Measurements from ENCODE around the gene RACK1.
"Not testable (repeated sequence)": the region's sequence is repeated elsewhere in the genome, so short reads cannot be mapped to it uniquely, and the experiment has no call there.

The RACK1 gene

DNA sequence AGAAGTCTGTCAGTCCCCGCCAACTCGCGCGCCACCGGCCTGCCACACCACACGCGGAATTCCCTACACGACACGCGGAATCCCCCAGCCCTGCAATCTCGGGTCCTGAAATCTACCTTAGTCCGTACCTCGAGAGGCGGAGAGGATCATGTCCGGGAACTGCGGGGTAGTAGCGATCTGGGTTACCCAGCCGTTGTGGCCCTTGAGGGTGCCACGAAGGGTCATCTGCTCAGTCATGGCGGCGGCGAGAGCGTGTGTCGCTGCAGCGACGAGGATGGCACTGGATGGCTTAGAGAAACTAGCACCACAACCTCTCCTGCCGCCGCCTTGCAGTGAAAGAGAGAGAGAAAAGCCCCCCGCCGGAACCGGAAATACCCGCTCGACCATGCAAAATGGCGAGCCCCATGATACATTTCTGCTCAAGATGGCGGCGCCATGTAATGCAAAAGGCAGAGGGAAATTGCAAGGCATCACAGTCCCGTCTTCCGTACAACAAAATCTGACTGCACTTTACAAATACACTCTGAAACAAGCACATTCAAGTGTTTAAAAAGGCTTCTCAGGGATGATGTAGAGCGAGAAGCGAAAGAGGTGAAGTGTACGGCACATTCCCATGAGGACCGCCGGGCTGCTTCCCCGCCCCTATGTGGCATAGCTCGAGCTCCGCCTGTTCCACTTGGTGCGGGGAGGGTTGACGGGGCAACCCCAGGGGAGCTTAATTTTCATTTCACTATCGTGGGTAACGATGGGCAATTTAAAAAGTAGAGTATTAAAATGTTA, at the start of gene RACK1:
TSS of gene RACK1 (minus strand) at position 343 of the 780 bp plus-strand sequence. CDS start at position 237, 106 bp downstream.
- peak within 1 kb of the TSS; percentile 53 for H2AFZ ChIP-seq (ENCODE audit: low read depth, low read length)
- H3K4me1 ChIP-seq (ENCODE audit: insufficient read depth, low read length), result peaks cover 38% of the 10 kb centered on the region
- peak within 1 kb of the TSS; percentile 86 for H3K4me3 ChIP-seq (ENCODE audit: low read length)
- no peaks in the 10 kb centered on the region for H3K9me3 ChIP-seq (ENCODE audit: low read length)
- peaks cover 25% of the 10 kb centered on the region for H3K36me3 ChIP-seq (ENCODE audit: insufficient read depth, low read length)
- H3K27me3 ChIP-seq (ENCODE audit: insufficient read depth, low read length), result no peaks in the 10 kb centered on the region

DNA sequence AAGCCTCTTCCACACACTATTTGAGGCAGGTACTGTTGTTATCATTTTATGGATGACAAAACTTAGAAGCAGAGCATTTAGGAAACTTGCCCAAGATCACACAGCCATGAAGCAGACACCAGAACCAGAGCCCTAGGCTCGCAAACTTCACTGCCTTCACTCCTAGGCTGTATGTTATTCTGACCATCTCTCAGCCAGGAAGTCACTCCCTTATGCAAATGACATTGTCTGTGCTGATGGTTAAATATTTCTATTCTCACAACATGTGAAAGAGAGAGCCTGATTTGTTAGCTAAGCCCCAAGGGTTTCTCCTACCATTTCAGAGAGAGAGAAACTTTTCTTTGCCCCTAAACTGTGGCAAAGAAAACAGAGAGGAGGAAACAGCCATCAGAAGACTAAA, 43.6 kb upstream of the RACK1 start:
- not testable (repeated sequence) for H3K9me3 ChIP-seq (ENCODE audit: low read length); H3K27me3 ChIP-seq (ENCODE audit: insufficient read depth, low read length); H2AFZ ChIP-seq (ENCODE audit: low read depth, low read length); H3K4me3 ChIP-seq (ENCODE audit: low read length)
- H3K36me3 ChIP-seq (ENCODE audit: insufficient read depth, low read length), result peaks cover 46% of the 10 kb centered on the region
- peaks cover 11% of the 10 kb centered on the region for H3K4me1 ChIP-seq (ENCODE audit: insufficient read depth, low read length)

- Histone ChIP-seq H3K4me1 (ENCODE audit: insufficient read depth, low read length) (peaks cover 14% of the 10 kb centered on the region), H3K36me3 (ENCODE audit: insufficient read depth, low read length) (peaks cover 45% of the 10 kb centered on the region)
- not testable (repeated sequence) for H3K9me3 ChIP-seq (ENCODE audit: low read length); H2AFZ ChIP-seq (ENCODE audit: low read depth, low read length); H3K4me3 ChIP-seq (ENCODE audit: low read length); H3K27me3 ChIP-seq (ENCODE audit: insufficient read depth, low read length)
Observed at GRCh38 chr5:181285962-181286705, 42.4 kb upstream of the RACK1 start.

DNA sequence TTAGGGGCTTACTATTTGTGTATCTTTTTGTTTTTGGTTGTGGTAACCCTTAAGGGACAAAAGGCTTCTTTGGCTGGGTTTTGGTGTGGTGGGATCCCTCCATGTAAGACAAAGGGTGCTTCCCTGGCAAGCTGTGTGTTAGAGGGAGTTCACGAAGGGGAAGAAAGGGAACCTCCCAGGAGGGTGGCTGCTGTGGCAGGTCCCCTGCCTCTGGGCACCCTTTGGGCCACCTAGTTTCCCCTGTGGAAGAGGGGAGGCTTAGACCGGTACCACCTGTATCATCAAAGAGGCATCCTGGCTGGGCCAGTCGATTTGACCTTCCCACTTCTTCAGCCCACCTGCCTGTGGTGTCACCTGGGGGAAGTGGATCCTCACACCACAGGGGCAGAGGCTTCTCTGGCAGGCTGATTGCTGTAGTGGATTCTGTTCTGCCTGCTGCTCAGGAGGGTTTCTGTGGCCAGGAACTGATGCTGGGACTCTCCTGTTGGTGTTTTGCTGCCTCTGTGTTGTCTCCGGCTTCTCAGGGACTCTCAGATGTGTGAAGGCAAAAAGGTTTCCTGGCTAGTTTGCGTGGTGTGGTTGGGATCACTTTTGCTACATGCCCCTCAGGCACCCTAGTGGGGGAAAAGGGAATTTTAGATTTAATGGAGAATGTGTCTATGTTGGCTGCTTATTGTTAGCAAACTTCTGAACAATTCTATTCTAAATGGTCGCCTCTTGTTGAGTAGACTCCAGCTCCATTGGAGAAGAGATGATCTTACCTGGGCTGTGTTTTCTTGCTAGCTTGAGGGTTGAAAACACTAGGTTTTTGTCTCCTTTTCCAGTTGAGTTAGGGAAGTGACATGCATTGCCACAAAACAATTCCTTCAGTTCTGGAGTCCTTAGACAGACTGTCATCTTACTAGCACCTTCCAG, 40.4 kb upstream of the RACK1 start:
- H3K36me3 ChIP-seq (ENCODE audit: insufficient read depth, low read length), result peaks cover 45% of the 10 kb centered on the region
- H3K4me3 ChIP-seq (ENCODE audit: low read length), result not testable (repeated sequence)

GRCh38 chr5:181283347-181283746, 39.6 kb upstream of the RACK1 start:
- Histone ChIP-seq H3K4me3 (ENCODE audit: low read length) (no peak overlapping the region), H3K36me3 (ENCODE audit: insufficient read depth, low read length) (peaks cover 44% of the 10 kb centered on the region), H3K27me3 (ENCODE audit: insufficient read depth, low read length) (no peaks in the 10 kb centered on the region), H3K4me1 (ENCODE audit: insufficient read depth, low read length) (peaks cover 21% of the 10 kb centered on the region), H3K9me3 (ENCODE audit: low read length) (no peaks in the 10 kb centered on the region), H2AFZ (ENCODE audit: low read depth, low read length) (no peak overlapping the region)

More for the DNA sequence above, 40.4 kb upstream of the RACK1 start:
- not testable (repeated sequence) for H3K9me3 ChIP-seq (ENCODE audit: low read length); H3K27me3 ChIP-seq (ENCODE audit: insufficient read depth, low read length); H2AFZ ChIP-seq (ENCODE audit: low read depth, low read length)
- peaks cover 18% of the 10 kb centered on the region for H3K4me1 ChIP-seq (ENCODE audit: insufficient read depth, low read length)

GRCh38 chr5:181282874-181283273, 39.2 kb upstream of the RACK1 start:
- no peak overlapping the region for H3K4me3 ChIP-seq (ENCODE audit: low read length)

GRCh38 chr5:181282415-181282814, 38.7 kb upstream of the RACK1 start:
- H3K36me3 ChIP-seq (ENCODE audit: insufficient read depth, low read length), result peaks cover 36% of the 10 kb centered on the region
- H3K4me1 ChIP-seq (ENCODE audit: insufficient read depth, low read length), result peaks cover 21% of the 10 kb centered on the region
- H3K4me3 ChIP-seq (ENCODE audit: low read length), result peak overlapping the region; percentile 91
- not testable (repeated sequence) for H3K9me3 ChIP-seq (ENCODE audit: low read length); H3K27me3 ChIP-seq (ENCODE audit: insufficient read depth, low read length); H2AFZ ChIP-seq (ENCODE audit: low read depth, low read length)

More at GRCh38 chr5:181282874-181283273, 39.2 kb upstream of the RACK1 start:
- H3K27me3 ChIP-seq (ENCODE audit: insufficient read depth, low read length), result no peaks in the 10 kb centered on the region
- peaks cover 21% of the 10 kb centered on the region for H3K4me1 ChIP-seq (ENCODE audit: insufficient read depth, low read length)
- H3K36me3 ChIP-seq (ENCODE audit: insufficient read depth, low read length), result peaks cover 39% of the 10 kb centered on the region
- no peaks in the 10 kb centered on the region for H3K9me3 ChIP-seq (ENCODE audit: low read length)
- no peak overlapping the region for H2AFZ ChIP-seq (ENCODE audit: low read depth, low read length)

DNA sequence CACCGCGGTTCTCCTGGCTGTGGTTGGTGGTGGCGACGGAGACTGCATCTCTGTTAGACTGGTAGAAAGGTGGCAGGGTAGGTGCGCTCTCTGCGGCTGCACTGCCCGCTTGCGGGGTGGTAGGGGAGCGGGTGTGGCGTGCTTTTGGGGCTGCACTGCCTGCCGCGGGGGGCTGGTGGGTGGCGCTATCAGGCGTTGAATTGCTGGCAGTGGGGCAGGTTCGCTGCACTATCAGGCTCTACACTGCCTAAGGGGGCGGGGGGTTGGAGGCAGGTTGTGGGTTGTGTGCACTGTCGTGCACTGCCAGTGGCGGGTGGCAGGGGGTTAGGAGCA, 38.2 kb upstream of the RACK1 start:
- H3K27me3 ChIP-seq (ENCODE audit: insufficient read depth, low read length), result no peaks in the 10 kb centered on the region
- peaks cover 21% of the 10 kb centered on the region for H3K4me1 ChIP-seq (ENCODE audit: insufficient read depth, low read length)
- H3K9me3 ChIP-seq (ENCODE audit: low read length), result no peaks in the 10 kb centered on the region
- H3K36me3 ChIP-seq (ENCODE audit: insufficient read depth, low read length), result peaks cover 31% of the 10 kb centered on the region
- H2AFZ ChIP-seq (ENCODE audit: low read depth, low read length), result no peak overlapping the region
- H3K4me3 ChIP-seq (ENCODE audit: low read length), result peak overlapping the region; percentile 91

DNA sequence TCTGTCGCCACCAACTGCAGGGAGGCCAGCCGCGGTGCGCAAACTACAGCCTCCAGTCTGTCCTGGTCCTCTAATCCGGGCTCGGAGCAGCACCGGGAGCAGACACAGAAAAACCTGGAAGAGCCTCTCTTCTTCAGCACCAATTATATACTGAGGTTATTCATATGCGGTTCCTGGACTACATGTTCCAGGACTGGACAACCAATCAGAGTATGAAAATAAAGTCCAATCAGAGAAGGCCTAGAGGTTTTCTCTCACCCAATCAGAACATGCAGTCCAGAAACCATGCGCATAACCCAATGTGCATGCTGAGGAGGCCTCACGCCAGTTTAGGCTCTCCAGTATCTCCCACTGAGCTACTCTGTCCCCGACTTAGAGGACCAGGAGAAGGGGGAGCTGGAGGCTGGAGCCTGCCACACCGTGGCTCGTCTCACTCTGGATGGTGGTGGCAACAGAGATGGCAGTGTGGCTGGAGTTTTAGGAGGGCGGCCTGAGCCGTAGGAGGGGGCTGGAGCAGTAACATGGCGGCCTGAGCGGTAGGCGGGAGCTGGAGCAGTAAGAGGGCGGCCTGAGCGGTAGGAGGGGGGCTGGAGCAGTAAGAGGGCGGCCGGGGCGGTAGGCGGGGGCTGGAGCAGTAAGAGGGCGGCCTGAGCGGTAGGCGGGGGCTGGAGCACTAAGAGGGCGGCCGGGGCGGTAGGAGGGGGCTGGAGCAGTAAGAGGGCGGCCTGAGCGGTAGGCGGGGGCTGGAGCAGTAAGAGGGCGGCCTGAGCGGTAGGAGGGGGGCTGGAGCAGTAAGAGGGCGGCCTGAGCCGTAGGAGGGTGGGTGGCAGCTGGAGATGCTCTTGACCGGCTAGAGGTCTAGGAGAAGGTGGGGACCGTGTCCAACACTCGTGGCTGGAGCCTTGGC, 37.6 kb upstream of the RACK1 start:
- peak overlapping the region; percentile 91 for H3K4me3 ChIP-seq (ENCODE audit: low read length)

DNA sequence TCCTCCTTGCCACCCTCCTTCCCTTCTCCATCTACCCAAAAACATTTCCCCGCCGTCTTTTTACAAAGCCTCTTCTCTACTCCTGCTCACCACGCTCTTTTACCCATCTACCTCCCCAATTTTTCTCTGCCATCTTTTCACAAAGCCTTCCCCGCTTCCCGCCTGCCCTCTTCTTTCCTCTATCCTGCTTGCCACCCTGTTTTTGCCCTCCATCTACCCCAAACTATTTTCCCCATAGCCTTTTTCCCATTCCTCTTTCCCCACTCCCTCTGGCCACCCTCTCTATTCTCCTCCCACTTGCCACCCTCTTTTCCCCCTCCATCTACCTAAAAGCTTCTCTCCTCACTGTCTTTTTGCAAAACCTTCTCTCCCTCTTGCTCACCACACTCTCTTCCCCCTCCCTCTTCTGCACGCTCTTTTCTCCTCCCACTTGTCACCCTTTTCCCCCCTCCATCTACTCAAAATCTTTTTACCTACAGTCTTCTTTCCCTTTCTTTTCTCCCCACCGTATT, 36.6 kb upstream of the RACK1 start:
- no peaks in the 10 kb centered on the region for H3K9me3 ChIP-seq (ENCODE audit: low read length)
- peaks cover 21% of the 10 kb centered on the region for H3K4me1 ChIP-seq (ENCODE audit: insufficient read depth, low read length)
- peak overlapping the region; percentile 91 for H3K4me3 ChIP-seq (ENCODE audit: low read length)
- peaks cover 18% of the 10 kb centered on the region for H3K36me3 ChIP-seq (ENCODE audit: insufficient read depth, low read length)
- no peaks in the 10 kb centered on the region for H3K27me3 ChIP-seq (ENCODE audit: insufficient read depth, low read length)
- peak overlapping the region; percentile 76 for H2AFZ ChIP-seq (ENCODE audit: low read depth, low read length)

More for the DNA sequence above, 37.6 kb upstream of the RACK1 start:
- Histone ChIP-seq H3K9me3 (ENCODE audit: low read length) (no peaks in the 10 kb centered on the region), H3K4me1 (ENCODE audit: insufficient read depth, low read length) (peaks cover 21% of the 10 kb centered on the region), H3K36me3 (ENCODE audit: insufficient read depth, low read length) (peaks cover 26% of the 10 kb centered on the region), H3K27me3 (ENCODE audit: insufficient read depth, low read length) (no peaks in the 10 kb centered on the region), H2AFZ (ENCODE audit: low read depth, low read length) (peak overlapping the region; percentile 76)

GRCh38 chr5:181273433-181273744, 29.7 kb upstream of the RACK1 start:
- not testable (repeated sequence) for H3K27me3 ChIP-seq (ENCODE audit: insufficient read depth, low read length); H3K36me3 ChIP-seq (ENCODE audit: insufficient read depth, low read length); H3K4me1 ChIP-seq (ENCODE audit: insufficient read depth, low read length); H3K9me3 ChIP-seq (ENCODE audit: low read length); H3K4me3 ChIP-seq (ENCODE audit: low read length); H2AFZ ChIP-seq (ENCODE audit: low read depth, low read length)

GRCh38 chr5:181271081-181271480, 27.4 kb upstream of the RACK1 start:
- H3K4me1 ChIP-seq (ENCODE audit: insufficient read depth, low read length), result no peaks in the 10 kb centered on the region
- H3K36me3 ChIP-seq (ENCODE audit: insufficient read depth, low read length), result peaks cover 3% of the 10 kb centered on the region
- H3K27me3 ChIP-seq (ENCODE audit: insufficient read depth, low read length), result no peaks in the 10 kb centered on the region
- H2AFZ ChIP-seq (ENCODE audit: low read depth, low read length), result no peak overlapping the region
- H3K9me3 ChIP-seq (ENCODE audit: low read length), result no peaks in the 10 kb centered on the region
- no peak overlapping the region for H3K4me3 ChIP-seq (ENCODE audit: low read length)

Data from neuron (in vitro differentiated cells).